Thoracic aorta (tissue), 2 donors: ENCODE measurements around the gene SPAG9. TPM values are rescaled to one million over a fixed set of nuclear protein-coding genes. Genes with fewer than 3 reads are reported as not detected.
"Not testable (repeated sequence)": the region's sequence is repeated elsewhere in the genome, so short reads cannot be mapped to it uniquely, and the experiment has no call there.

ENCODE experiments used
- ATAC-seq: fragments of 150-250 bp; one replicate; pipeline ENCODE4 v1.8.0; 2017; ENCODE audit warnings: low read depth; ENCODE audit not compliant: insufficient number of reproducible peaks, low FRiP score
- DNase-seq: peaks from one replicate; pipeline ENCODE4 v3.0.0-alpha.2; 2020; ENCODE audit warnings: low spot score
- H3K27ac ChIP-seq, 2 donors: fragments of 200-600 bp; sonication (generic); 1 replicate in 1 of 2; 2 replicates in 1 of 2; pipeline ENCODE4 v1.5.1; 2016; ENCODE audit warnings: mild to moderate bottlenecking in 2 of 2, moderate library complexity in 2 of 2
- H3K27me3 ChIP-seq: fragments of 200-600 bp; sonication (generic); replicated peaks from 2 replicates; pipeline ENCODE4 v1.6.0; 2016; ENCODE audit warnings: mild to moderate bottlenecking; ENCODE audit not compliant: insufficient read depth
- H3K36me3 ChIP-seq: fragments of 200-600 bp; sonication (generic); one replicate; pipeline ENCODE4 v1.5.1; 2016
- H3K4me1 ChIP-seq, 2 donors: fragments of 200-600 bp; sonication (generic); 1 replicate in 1 of 2; 2 replicates in 1 of 2; pipeline versions ENCODE4 v1.5.1 to v1.6.0; 2016; ENCODE audit warnings: low read depth in 2 of 2, mild to moderate bottlenecking in 1 of 2; ENCODE audit not compliant: control insufficient read depth in 1 of 2
- H3K4me3 ChIP-seq: fragments of 200-600 bp; sonication (generic); 2 replicates; pipeline ENCODE4 v1.5.1; 2016; ENCODE audit warnings: mild to moderate bottlenecking
- H3K9me3 ChIP-seq: fragments of 200-600 bp; sonication (generic); 2 replicates; pipeline ENCODE4 v1.5.1; 2016
- total RNA-seq, 2 donors: library from RNA; depleted of rRNA; stranded (reverse); fragments of >200 nt; gene quantifications; one replicate each; pipeline versions ENCODE4 v1.1.0 to v1.2.3, GENCODE V29; 2016
- TF ChIP-seq, protein P1 (sequence below): fragments of 200-600 bp; sonication (generic); IDR thresholded peaks from one replicate; pipeline ENCODE4 v1.5.1; 2019; ENCODE audit warnings: antibody characterized with exemption

The SPAG9 gene
- total RNA-seq, 2 donors from 2014 or later: 105 to 162 TPM

DNA sequence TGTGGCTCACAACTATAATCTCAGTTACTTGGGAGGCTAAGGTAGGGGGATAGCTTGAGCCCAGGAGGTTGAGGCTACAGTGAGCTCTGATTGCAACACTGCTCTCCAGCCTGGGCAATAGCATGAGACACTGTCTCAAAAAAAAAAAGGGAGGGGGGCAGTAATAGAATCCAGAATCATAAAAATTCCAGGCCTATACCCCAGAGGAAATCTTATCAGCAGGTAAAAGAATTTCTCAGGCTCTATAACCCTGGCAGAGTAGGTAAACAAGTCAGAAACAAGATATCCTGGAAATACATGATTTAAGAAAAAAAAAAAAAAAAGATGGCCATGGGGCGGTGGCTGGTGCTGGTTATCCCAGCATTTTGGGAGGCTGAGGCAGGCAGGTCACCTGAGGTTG is 12.9 kb downstream of the SPAG9 start:
- no peak for ATAC-seq
- Histone ChIP-seq H3K27ac (no peak overlapping the region), H3K36me3 (no peaks in the 10 kb centered on the region), H3K9me3 (no peaks in the 10 kb centered on the region), H3K4me3 (no peak overlapping the region), H3K4me1 (peaks cover 22 to 37% of the 10 kb centered on the region in 2 donors), H3K27me3 (no peaks in the 10 kb centered on the region)
- TF ChIP-seq, protein P1, sequence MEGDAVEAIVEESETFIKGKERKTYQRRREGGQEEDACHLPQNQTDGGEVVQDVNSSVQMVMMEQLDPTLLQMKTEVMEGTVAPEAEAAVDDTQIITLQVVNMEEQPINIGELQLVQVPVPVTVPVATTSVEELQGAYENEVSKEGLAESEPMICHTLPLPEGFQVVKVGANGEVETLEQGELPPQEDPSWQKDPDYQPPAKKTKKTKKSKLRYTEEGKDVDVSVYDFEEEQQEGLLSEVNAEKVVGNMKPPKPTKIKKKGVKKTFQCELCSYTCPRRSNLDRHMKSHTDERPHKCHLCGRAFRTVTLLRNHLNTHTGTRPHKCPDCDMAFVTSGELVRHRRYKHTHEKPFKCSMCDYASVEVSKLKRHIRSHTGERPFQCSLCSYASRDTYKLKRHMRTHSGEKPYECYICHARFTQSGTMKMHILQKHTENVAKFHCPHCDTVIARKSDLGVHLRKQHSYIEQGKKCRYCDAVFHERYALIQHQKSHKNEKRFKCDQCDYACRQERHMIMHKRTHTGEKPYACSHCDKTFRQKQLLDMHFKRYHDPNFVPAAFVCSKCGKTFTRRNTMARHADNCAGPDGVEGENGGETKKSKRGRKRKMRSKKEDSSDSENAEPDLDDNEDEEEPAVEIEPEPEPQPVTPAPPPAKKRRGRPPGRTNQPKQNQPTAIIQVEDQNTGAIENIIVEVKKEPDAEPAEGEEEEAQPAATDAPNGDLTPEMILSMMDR: no peak
- DNase-seq: no peak

DNA sequence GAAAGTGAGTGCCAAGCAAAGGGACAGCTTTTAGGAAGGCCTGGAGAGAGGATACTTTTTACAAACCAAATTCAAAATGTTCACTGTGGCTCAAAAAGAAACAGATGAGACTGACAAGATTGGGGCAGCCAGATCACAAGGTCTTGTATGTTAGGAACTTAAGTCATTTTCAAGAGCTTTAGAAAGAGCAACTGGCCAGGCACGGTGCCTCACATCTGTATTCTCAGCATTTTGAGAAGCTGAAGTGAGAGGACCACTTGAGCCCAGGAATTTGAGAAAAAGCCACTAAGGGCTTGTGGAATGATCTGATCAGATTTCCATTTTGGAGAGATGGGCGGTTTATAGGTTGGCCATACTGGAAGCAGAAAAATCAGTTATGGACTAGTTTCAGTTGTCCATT is 17.2 kb downstream of the SPAG9 start:
- no peaks in the 10 kb centered on the region for H3K9me3 ChIP-seq
- TF ChIP-seq, protein P1: no peak
- H3K4me1 ChIP-seq: peaks cover 15 to 29% of the 10 kb centered on the region in 2 donors
- no peak overlapping the region for H3K27ac ChIP-seq
- no peak for ATAC-seq
- H3K27me3 ChIP-seq: no peaks in the 10 kb centered on the region
- no peak overlapping the region for H3K4me3 ChIP-seq
- DNase-seq: no peak
- H3K36me3 ChIP-seq: no peaks in the 10 kb centered on the region

DNA sequence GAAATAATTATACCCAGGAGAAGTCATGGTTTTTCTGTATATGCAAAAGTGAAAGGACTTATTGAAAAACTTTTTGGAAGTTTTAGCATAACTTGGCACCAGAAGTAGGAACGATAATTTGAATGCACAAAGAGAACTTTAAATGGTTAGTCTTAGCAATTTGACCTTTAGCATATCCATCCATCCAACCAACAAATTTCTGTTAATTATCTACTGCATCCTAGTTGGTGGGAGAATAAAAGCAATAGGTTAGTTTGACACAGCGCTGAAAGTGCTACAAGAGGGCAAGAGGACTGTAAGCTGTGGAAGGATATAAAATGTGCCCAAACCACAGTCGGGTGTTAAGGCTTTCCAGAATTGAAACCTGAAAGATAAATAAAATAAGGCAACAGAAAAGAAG is 17.6 kb downstream of the SPAG9 start:
- no peaks in the 10 kb centered on the region for H3K36me3 ChIP-seq
- H3K4me3 ChIP-seq: no peak overlapping the region
- ATAC-seq (no peak), DNase-seq (no peak)
- no peaks in the 10 kb centered on the region for H3K9me3 ChIP-seq
- TF ChIP-seq, protein P1: no peak
- no peaks in the 10 kb centered on the region for H3K27me3 ChIP-seq
- H3K4me1 ChIP-seq: peaks cover 15 to 29% of the 10 kb centered on the region in 2 donors
- no peak overlapping the region for H3K27ac ChIP-seq

DNA sequence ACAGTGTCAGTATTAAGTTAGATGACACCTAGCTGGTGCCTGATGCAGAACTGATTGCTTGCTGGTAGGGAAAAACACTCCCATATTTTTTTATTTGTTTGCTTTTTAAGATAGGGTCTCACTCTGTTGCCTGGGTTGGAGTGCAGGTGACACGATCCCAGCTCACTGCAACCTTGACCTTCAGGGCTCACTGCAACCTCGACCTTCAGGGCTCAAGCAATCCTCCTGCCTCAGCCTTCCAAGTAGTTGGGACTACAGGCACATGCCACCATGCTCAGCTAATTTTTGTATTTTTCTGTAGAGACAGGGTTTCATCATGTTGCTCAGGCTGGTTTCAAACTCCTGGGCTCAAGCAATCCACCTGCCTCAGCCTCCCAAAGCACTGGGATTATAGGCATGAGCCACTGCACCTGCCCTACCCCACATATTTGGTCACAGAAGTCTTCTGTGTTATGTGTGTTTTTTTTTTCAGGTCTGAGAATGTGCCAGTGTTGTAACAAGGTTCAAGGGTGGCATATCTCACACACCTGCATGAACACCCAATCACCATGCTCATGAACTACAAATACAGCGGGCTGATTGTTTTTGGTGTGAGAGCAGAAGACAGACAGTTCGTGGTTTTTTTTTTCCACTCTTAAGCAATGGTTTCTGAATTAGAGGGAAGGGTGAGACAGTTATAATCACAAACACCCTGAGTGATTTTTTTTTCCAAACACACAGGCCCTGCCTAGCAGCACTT is 22.8 kb downstream of the SPAG9 start:
- Histone ChIP-seq H3K27me3 (no peaks in the 10 kb centered on the region), H3K36me3 (no peaks in the 10 kb centered on the region), H3K4me3 (no peak overlapping the region), H3K9me3 (no peaks in the 10 kb centered on the region), H3K27ac (no peak overlapping the region), H3K4me1 (peaks cover 14 to 23% of the 10 kb centered on the region in 2 donors)
- no peak for DNase-seq
- ATAC-seq: no peak
- TF ChIP-seq, protein P1: no peak

DNA sequence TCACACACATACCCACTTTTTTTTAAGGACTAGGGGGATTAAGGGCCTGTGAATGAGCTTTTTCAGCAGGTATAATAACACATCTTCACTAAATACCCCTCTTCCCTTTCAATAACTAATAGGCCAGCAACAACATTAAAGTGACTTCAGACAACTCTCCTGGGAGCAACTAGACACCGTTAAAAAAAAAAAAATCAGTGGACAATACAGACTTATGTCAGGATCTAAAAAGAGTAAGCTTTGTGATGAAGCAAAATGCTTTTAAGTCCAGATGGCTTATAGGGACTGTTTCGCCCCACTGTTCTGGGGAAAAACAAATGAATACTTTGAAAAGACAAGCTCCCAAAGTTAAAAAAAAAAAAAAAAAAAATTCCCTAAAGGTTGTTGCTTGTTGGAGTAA is 29.0 kb downstream of the SPAG9 start:
- Histone ChIP-seq H3K27me3 (no peaks in the 10 kb centered on the region), H3K27ac (no peak overlapping the region), H3K36me3 (no peaks in the 10 kb centered on the region), H3K9me3 (no peaks in the 10 kb centered on the region), H3K4me1 (peaks cover 28 to 30% of the 10 kb centered on the region in 2 donors), H3K4me3 (no peak overlapping the region)
- TF ChIP-seq, protein P1: no peak
- DNase-seq: no peak
- no peak for ATAC-seq

DNA sequence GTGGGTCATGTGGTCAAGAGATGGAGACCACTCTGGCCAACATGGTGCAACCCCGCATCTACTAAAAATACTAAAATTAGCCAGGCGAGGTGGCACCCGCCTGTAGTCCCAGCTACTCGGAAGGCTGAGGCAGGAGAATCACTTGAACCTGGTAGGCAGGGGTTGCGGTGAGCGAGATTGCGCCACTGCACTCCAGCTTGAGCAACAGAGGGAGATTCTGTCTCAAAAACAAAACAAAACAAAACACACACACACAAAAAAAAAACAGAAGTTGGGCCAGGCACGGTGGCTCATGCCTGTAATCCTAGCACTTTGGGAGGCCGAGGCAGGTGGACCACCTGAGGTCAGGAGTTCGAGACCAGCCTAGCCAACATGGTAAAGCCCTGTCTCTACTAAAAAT is 31.8 kb downstream of the SPAG9 start:
- H3K4me1 ChIP-seq: peaks cover 29 to 41% of the 10 kb centered on the region in 2 donors
- not testable (repeated sequence) for H3K36me3 ChIP-seq, H3K9me3 ChIP-seq, H3K27ac ChIP-seq, DNase-seq, ATAC-seq, H3K4me3 ChIP-seq, H3K27me3 ChIP-seq
